GM10847 (cell line): ENCODE measurements around the gene MAJIN.

Source experiments
- POLR2A ChIP-seq: IDR thresholded peaks from 2 replicates; pipeline ENCODE4 v1.6.1; 2011; ENCODE audit not compliant: insufficient read length; ENCODE audit errors: extremely low read depth

The MAJIN gene

DNA sequence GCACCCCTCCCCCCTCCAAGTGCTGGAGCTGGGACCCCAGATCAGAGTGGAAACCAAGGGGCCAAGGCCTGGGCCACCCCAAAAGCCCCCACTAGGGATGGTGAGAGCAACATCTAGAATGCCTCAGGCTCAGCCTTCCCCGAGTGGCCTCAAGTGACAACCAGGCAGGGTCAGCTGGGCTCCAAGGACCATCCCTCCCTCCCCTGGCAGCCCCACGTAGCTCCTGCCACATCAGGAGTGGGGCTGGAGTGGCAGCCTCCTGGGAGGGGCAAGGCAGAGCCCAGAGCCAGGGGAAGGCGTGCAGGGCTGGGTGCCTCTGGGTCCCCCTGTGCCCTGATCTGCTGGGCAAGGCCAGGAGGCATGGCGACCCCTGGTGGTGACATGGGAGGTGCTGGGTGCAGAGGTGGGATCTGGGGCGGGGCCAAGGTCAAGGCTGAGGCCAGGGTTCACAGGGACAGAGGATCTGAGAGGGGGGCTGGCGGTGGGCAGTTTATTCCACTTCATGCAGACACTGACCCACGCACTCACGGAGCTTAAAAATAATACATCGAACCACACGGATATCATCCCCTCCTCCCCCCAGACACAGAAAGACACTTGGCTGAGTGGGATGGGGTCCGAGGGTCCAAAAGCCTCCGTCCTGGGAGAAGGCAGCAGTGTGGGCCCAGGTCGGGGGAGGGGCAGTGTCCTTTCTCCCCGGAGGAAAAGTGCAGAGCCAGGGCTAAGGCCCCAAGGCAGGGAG, 77.7 kb downstream of the MAJIN start:
- no peak for TF ChIP-seq POLR2A

DNA sequence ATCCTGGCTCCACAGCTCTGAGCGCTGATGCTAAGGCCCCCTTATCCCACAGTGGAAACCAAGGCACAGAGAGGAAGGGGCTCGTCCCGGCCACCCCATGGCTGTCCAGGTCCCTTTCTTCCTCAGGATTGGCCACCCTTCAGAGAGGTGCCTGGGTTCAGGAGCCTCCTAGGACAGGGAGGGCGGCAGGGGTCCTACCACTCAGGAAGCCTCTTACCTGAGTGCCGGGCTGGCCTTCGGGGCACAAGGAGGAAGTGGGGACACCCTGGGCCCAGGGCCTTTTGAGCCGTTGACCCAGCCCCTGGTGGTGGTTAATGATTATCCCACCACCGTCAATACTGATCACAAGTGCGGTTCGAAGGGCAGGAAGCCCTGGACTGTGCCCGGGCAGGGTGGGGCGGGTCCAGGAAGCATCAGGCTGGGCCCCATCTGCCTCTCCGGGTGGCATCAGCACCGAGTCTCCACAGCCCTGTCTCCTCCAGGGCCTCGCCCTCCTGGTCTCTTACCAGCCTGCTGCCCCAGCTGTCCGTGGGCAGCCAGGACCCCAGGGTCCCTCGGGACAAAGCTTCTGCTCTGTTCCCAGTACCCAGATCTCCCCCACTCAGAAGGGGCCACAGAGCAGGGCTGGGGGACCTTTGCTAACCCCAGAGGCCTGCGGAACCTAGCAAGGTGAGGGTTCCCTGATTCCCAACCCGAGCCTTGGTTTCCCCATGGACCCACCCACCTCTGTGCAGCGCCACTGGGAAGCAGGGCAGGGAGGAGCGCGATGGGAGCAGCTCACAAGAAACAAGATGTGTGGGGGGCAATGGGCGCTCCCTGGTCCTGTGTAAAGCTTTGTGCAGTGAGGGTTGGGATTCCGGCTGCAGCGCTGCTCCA, 78.5 kb downstream of the MAJIN start:
- TF ChIP-seq POLR2A = no peak

GRCh38 chr11:64892838-64893193, 79.1 kb downstream of the MAJIN start:
- TF ChIP-seq POLR2A = no peak

DNA sequence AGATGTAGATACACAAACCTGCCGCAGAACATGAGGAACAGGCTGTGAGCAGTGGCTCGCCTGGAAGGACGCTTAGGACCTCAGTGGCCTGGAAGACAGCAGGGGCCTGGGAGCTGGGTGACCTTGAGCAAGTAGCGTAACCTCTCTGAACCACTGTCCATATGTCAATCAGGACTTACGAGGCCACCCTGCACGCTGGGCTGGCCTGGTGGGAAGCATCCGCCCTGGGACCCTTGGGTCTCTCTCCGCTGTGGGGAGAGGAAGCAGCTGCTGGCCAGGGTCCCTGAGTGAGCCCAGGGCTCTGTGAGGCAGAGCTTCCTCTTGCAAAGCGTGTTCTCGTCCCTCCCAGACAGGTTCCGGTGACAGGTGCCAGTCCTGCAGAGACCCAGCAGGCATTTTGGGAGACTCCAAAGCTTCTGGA, 79.5 kb downstream of the MAJIN start:
- TF ChIP-seq POLR2A = no peak

DNA sequence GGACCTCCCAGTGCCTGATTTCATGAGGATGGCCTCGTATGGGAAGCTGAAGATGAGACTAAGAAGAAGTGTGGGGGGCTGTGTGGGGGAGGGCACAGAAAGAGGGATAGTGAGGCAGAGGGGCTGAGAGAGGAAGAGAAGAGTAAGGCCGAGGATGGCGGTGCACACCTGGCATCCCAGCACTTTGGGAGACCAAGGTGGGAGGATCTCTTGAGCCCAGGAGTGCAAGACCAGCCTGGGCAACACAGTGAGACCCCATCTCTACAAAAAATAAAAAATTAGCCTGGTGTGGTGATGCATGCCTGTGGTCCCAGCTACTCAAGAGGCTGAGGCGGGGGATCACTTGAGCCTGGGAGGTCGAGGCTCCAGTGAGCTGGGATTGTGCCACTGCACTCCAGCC, 80.0 kb downstream of the MAJIN start:
- no peak for TF ChIP-seq POLR2A

GRCh38 chr11:64891215-64891848, 80.6 kb downstream of the MAJIN start:
- no peak for TF ChIP-seq POLR2A

GRCh38 chr11:64890522-64890939, 81.4 kb downstream of the MAJIN start:
- no peak for TF ChIP-seq POLR2A

GRCh38 chr11:64888729-64889511, 83.0 kb downstream of the MAJIN start:
- no peak for TF ChIP-seq POLR2A

DNA sequence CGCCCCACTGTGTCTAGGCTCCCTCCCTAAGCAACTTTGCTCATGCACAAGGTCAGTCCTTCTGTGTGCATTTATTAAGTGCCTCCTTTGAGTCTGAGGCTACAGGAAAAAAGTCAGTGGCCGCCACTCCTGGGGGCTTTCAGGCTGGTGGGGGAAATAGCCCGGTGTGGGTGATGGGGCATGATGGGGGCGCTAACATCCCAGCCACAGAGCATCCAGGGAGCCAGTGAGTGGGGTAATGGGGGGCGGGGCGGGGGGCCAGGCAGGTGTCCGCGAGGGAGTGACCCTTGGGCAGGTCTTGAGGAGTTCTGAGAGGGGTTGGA, 83.5 kb downstream of the MAJIN start:
- TF ChIP-seq POLR2A = no peak
